OCI-LY7 (cell line): ENCODE results near the gene FSHR. TPM values are rescaled to one million over a fixed set of nuclear protein-coding genes. Genes with fewer than 3 reads are reported as not detected.

Experiments
- BruUV-seq: library from RNA; stranded (reverse); fragments of 400-500 nt; replicated peaks from 2 replicates; lab custom pipeline; 2021; lab: Mats Ljungman, UMichigan
- CTCF ChIA-PET: fragments of 300-600 bp; sonication (Branson Sonifier 250); formaldehyde crosslinking; loops from one replicate; lab custom pipeline; 2022; ENCODE audit warnings: antibody characterized with exemption; ENCODE audit not compliant: unreplicated experiment; lab: Charles Lee
- POLR2A ChIA-PET: fragments of 300-600 bp; sonication (Branson Sonifier 250); formaldehyde crosslinking; loops from one replicate; lab custom pipeline; 2022; ENCODE audit warnings: antibody characterized with exemption; lab: Charles Lee
- DNase-seq: peaks from one replicate; pipeline ENCODE4 v3.0.0-alpha.2; 2015; ENCODE audit warnings: low spot score
- H2AFZ ChIP-seq: fragments of 200-600 bp; sonication (generic), shearing (Covaris generic); 2 replicates; pipeline ENCODE4 v1.6.1; 2014; ENCODE audit warnings: mild to moderate bottlenecking, antibody characterized with exemption, low read length, moderate library complexity
- H3K27ac ChIP-seq: fragments of 200-600 bp; sonication (generic); 2 replicates; pipeline ENCODE4 v1.5.1; 2014; ENCODE audit warnings: mixed run types, low read depth, mild to moderate bottlenecking, moderate library complexity, low read length, inconsistent platforms; ENCODE audit not compliant: poor library complexity, severe bottlenecking
- H3K36me3 ChIP-seq: fragments of 200-600 bp; sonication (generic); 2 replicates; pipeline ENCODE4 v1.6.1; 2014; ENCODE audit warnings: mild to moderate bottlenecking, antibody characterized with exemption, low read length, moderate library complexity, mixed read lengths; ENCODE audit not compliant: insufficient read depth
- H3K4me1 ChIP-seq: fragments of 200-600 bp; sonication (generic); 2 replicates; pipeline ENCODE4 v1.5.1; 2014; ENCODE audit warnings: mild to moderate bottlenecking, low read length; ENCODE audit not compliant: insufficient read depth, poor library complexity, severe bottlenecking
- H3K4me2 ChIP-seq: fragments of 200-600 bp; sonication (generic); 2 replicates; pipeline ENCODE4 v1.6.1; 2014; ENCODE audit warnings: mild to moderate bottlenecking, low read length
- H3K4me3 ChIP-seq: fragments of 200-600 bp; sonication (generic); 2 replicates; pipeline ENCODE4 v1.5.1; 2014; ENCODE audit warnings: mild to moderate bottlenecking, low read depth, low read length; ENCODE audit not compliant: poor library complexity, severe bottlenecking
- H3K79me2 ChIP-seq: fragments of 200-600 bp; sonication (generic); 2 replicates; pipeline ENCODE4 v1.6.1; 2016; ENCODE audit warnings: low read depth, mild to moderate bottlenecking, low read length, moderate library complexity, mixed read lengths; ENCODE audit not compliant: insufficient read depth
- H3K9me2 ChIP-seq: fragments of 200-600 bp; sonication (generic); 2 replicates; pipeline ENCODE4 v1.6.1; 2016; ENCODE audit warnings: mild to moderate bottlenecking, low read length, mixed read lengths; ENCODE audit not compliant: insufficient read depth
- H3K9me3 ChIP-seq: fragments of 200-600 bp; sonication (generic); 2 replicates; pipeline ENCODE4 v1.6.1; 2014; ENCODE audit warnings: mild to moderate bottlenecking, mixed run types, low read length, mixed read lengths
- H4K20me1 ChIP-seq: fragments of 200-600 bp; sonication (generic); 2 replicates; pipeline ENCODE4 v1.6.1; 2014; ENCODE audit warnings: mild to moderate bottlenecking, antibody characterized with exemption, low read length, moderate library complexity, mixed read lengths; ENCODE audit not compliant: insufficient read depth
- CTCF ChIP-seq: fragments of 200-600 bp; sonication (generic); conservative IDR thresholded peaks from 2 replicates; pipeline ENCODE4 v1.5.1; 2014; ENCODE audit warnings: mild to moderate bottlenecking, antibody characterized with exemption, low read length, moderate library complexity, mixed read lengths
- EZH2phosphoT487 ChIP-seq: fragments of 200-600 bp; sonication (generic); IDR thresholded peaks from 2 replicates; pipeline ENCODE4 v1.6.1; 2018; ENCODE audit warnings: low read depth, borderline replicate concordance, mild to moderate bottlenecking, mixed run types, antibody characterized with exemption, low read length, moderate library complexity, mixed read lengths
- intact Hi-C: fragments of 100-400 bp; cut with micrococcal nuclease; formaldehyde crosslinking; loops from one replicate; pipeline ENCODE4 v1.10.0; 2022; ENCODE audit not compliant: unreplicated experiment
- total RNA-seq, 2 experiments: library from RNA; depleted of rRNA in 1 of 2; stranded (reverse); fragments of >200 nt in 1 of 2; shearing (Covaris generic) in 1 of 2; gene quantifications; 2 replicates each; pipeline ENCODE4 v1.2.3, GENCODE V29; 2014 to 2022

FSHR gene
- total RNA-seq, 2 experiments from 2014 or later: not detected

- POLR2A ChIA-PET: no interaction called here
- Histone ChIP-seq H3K36me3 (no peaks in the 10 kb centered on the region), H3K4me3 (no peak overlapping the region), H4K20me1 (no peaks in the 10 kb centered on the region), H3K27ac (no peak overlapping the region), H3K9me3 (no peaks in the 10 kb centered on the region), H3K9me2 (no peaks in the 10 kb centered on the region), H2AFZ (no peak overlapping the region), H3K79me2 (no peaks in the 10 kb centered on the region), H3K4me1 (no peaks in the 10 kb centered on the region), H3K4me2 (no peak overlapping the region)
- TF ChIP-seq CTCF (no peak), EZH2phosphoT487 (no peak)
- CTCF ChIA-PET: no interaction called here
- BruUV-seq: no TSS peak
- intact Hi-C loops: no loop called here
- DNase-seq: no peak
These were observed 227.0 kb downstream of the FSHR start for GRCh38 chr2:48927355-48927754.

- no TSS peak for BruUV-seq
- Histone ChIP-seq H4K20me1 (no peaks in the 10 kb centered on the region), H3K9me2 (no peaks in the 10 kb centered on the region), H3K9me3 (no peaks in the 10 kb centered on the region), H3K36me3 (no peaks in the 10 kb centered on the region), H3K4me1 (no peaks in the 10 kb centered on the region), H3K4me2 (no peak overlapping the region), H3K27ac (no peak overlapping the region), H3K79me2 (no peaks in the 10 kb centered on the region), H3K4me3 (no peak overlapping the region), H2AFZ (no peak overlapping the region)
- POLR2A ChIA-PET: no interaction called here
- TF ChIP-seq EZH2phosphoT487 (no peak), CTCF (no peak)
- no peak for DNase-seq
- CTCF ChIA-PET: no interaction called here
- intact Hi-C loops: no loop called here
These were observed 238.4 kb downstream of the FSHR start for GRCh38 chr2:48915884-48916283.

GRCh38 chr2:48915227-48915626 is 239.1 kb downstream of the FSHR start:
- no peaks in the 10 kb centered on the region for H3K9me3 ChIP-seq
- POLR2A ChIA-PET: no interaction called here

More at GRCh38 chr2:48915227-48915626, 239.1 kb downstream of the FSHR start:
- H3K4me2 ChIP-seq: no peak overlapping the region
- intact Hi-C loops: no loop called here
- no peaks in the 10 kb centered on the region for H3K4me1 ChIP-seq
- H3K9me2 ChIP-seq: no peaks in the 10 kb centered on the region
- BruUV-seq: no TSS peak
- no peaks in the 10 kb centered on the region for H3K79me2 ChIP-seq
- no peak overlapping the region for H3K27ac ChIP-seq
- H2AFZ ChIP-seq: no peak overlapping the region
- CTCF ChIA-PET: no interaction called here
- H3K4me3 ChIP-seq: no peak overlapping the region
- H3K36me3 ChIP-seq: no peaks in the 10 kb centered on the region
- DNase-seq: no peak
- H4K20me1 ChIP-seq: no peaks in the 10 kb centered on the region
- TF ChIP-seq EZH2phosphoT487 (no peak), CTCF (no peak)
